ENCODE data around the gene AIFM3. TPM values are rescaled to one million over a fixed set of nuclear protein-coding genes. Genes with fewer than 3 reads are reported as not detected.

Gene AIFM3
- total and polyA plus RNA-seq, 2 of the 13 experiments (the other 11 are each of a cell fraction or from before 2014, with no cell fraction given), result 9.0 to 15.3 TPM

- no peak for TF ChIP-seq ETV6 (CRISPR knock-in tag; conservative IDR thresholded peaks at IDR 0.05)
- TF ChIP-seq THAP9 (CRISPR knock-in tag; IDR thresholded peaks at IDR 0.05; ENCODE audit: borderline replicate concordance), result peak; percentile 58; the same call in 1 of the 2 replicates
- TF ChIP-seq ZNF3 (CRISPR knock-in tag; IDR thresholded peaks at IDR 0.05), result no peak
- no peak for TF ChIP-seq ZKSCAN8 (CRISPR knock-in tag; IDR thresholded peaks at IDR 0.05; ENCODE audit: borderline replicate concordance)
- TF ChIP-seq ATF5 (CRISPR knock-in tag; IDR thresholded peaks at IDR 0.05; ENCODE audit: low read depth), result no peak
- no peak for TF ChIP-seq PCBP1 (IDR thresholded peaks at IDR 0.05; ENCODE audit: borderline replicate concordance, low read depth, low read length)
- TF ChIP-seq USF2 (IDR thresholded peaks at IDR 0.05; ENCODE audit: low read depth, low read length), result no peak
- no peak for TF ChIP-seq USF2 (CRISPR knock-in tag; IDR thresholded peaks at IDR 0.05; ENCODE audit: borderline replicate concordance)
- TF ChIP-seq ZNF503 (CRISPR knock-in tag; IDR thresholded peaks at IDR 0.05), result no peak
Observed at GRCh38 chr22:20979940-20980453, 12.9 kb downstream of the AIFM3 start (continued).
